ENCODE data around the gene RHOD.

Gene RHOD

DNA sequence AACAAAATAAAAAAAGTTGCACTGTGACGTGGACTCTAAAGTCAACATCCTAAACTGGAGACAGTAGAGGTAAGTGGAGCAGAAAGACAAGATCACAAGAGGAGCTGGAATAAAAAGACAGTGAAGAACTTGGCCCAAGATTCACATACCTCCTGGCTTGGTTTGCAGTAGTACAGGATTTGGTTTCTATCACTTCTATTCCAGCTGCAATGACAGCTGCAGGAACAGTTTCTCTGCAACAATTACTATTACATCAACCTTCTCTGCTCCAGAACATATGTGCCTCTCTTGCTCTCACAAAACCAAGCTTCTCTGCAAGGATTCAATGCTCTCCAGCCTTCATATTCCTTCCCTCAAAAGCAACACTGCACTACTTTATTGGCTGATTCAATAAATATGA, 54.6 kb downstream of the RHOD start:
- Histone ChIP-seq H3K4me2 (ENCODE audit: low read depth, low read length, poor library complexity, severe bottlenecking) (no peak overlapping the region), H3K36me3 (ENCODE audit: low read length) (no peaks in the 10 kb centered on the region), H3K27ac (ENCODE audit: low read depth, low read length) (no peak overlapping the region), H3K9ac (ENCODE audit: low read length) (no peak overlapping the region), H3F3A (ENCODE audit: insufficient read depth) (no peaks in the 10 kb centered on the region), H4K20me1 (ENCODE audit: low read depth, low read length) (no peaks in the 10 kb centered on the region), H3K27me3 (ENCODE audit: low read length) (no peaks in the 10 kb centered on the region), H3K4me3 (ENCODE audit: insufficient read depth, low read length, poor library complexity, severe bottlenecking) (no peak overlapping the region), H3K79me2 (ENCODE audit: insufficient read depth, low read length) (no peaks in the 10 kb centered on the region), H3K9me2 (replicated peaks; ENCODE audit: insufficient read depth, low read length) (no peaks in the 10 kb centered on the region), H3K9me3 (ENCODE audit: insufficient read depth, low read length) (no peaks in the 10 kb centered on the region), H2AFZ (ENCODE audit: low read depth, low read length, severe bottlenecking) (no peak overlapping the region)
- no peak for TF ChIP-seq EZH2phosphoT487 (conservative IDR thresholded peaks at IDR 0.05; ENCODE audit: low read length)
- no peak for TF ChIP-seq CTCF (IDR thresholded peaks at IDR 0.05; ENCODE audit: insufficient read depth, low read length, poor library complexity, severe bottlenecking)

- H3K79me2 ChIP-seq (ENCODE audit: insufficient read depth, low read length), result no peaks in the 10 kb centered on the region
- H3K36me3 ChIP-seq (ENCODE audit: low read length), result no peaks in the 10 kb centered on the region
- no peaks in the 10 kb centered on the region for H3K9me2 ChIP-seq (replicated peaks; ENCODE audit: insufficient read depth, low read length)
- H3K4me3 ChIP-seq (ENCODE audit: insufficient read depth, low read length, poor library complexity, severe bottlenecking), result no peak overlapping the region
- no peak overlapping the region for H3K4me2 ChIP-seq (ENCODE audit: low read depth, low read length, poor library complexity, severe bottlenecking)
- no peak overlapping the region for H2AFZ ChIP-seq (ENCODE audit: low read depth, low read length, severe bottlenecking)
- TF ChIP-seq CTCF (IDR thresholded peaks at IDR 0.05; ENCODE audit: insufficient read depth, low read length, poor library complexity, severe bottlenecking) (no peak), EZH2phosphoT487 (conservative IDR thresholded peaks at IDR 0.05; ENCODE audit: low read length) (no peak)
- H3F3A ChIP-seq (ENCODE audit: insufficient read depth), result peaks cover 11% of the 10 kb centered on the region; the same call in 1 of the 2 replicates
- H4K20me1 ChIP-seq (ENCODE audit: low read depth, low read length), result no peaks in the 10 kb centered on the region
- no peaks in the 10 kb centered on the region for H3K9me3 ChIP-seq (ENCODE audit: insufficient read depth, low read length)
- H3K27me3 ChIP-seq (ENCODE audit: low read length), result no peaks in the 10 kb centered on the region
- H3K9ac ChIP-seq (ENCODE audit: low read length), result no peak overlapping the region
- H3K27ac ChIP-seq (ENCODE audit: low read depth, low read length), result no peak overlapping the region
Observed at GRCh38 chr11:67113231-67113721, 56.6 kb downstream of the RHOD start.

GRCh38 chr11:67114275-67114896, 57.7 kb downstream of the RHOD start:
- no peaks in the 10 kb centered on the region for H3K9me2 ChIP-seq (replicated peaks; ENCODE audit: insufficient read depth, low read length)
- no peak overlapping the region for H3K4me2 ChIP-seq (ENCODE audit: low read depth, low read length, poor library complexity, severe bottlenecking)
- TF ChIP-seq CTCF (IDR thresholded peaks at IDR 0.05; ENCODE audit: insufficient read depth, low read length, poor library complexity, severe bottlenecking) (no peak), EZH2phosphoT487 (conservative IDR thresholded peaks at IDR 0.05; ENCODE audit: low read length) (no peak)
- H2AFZ ChIP-seq (ENCODE audit: low read depth, low read length, severe bottlenecking), result no peak overlapping the region
- H3K9me3 ChIP-seq (ENCODE audit: insufficient read depth, low read length), result no peaks in the 10 kb centered on the region
- H3K4me3 ChIP-seq (ENCODE audit: insufficient read depth, low read length, poor library complexity, severe bottlenecking), result no peak overlapping the region
- no peaks in the 10 kb centered on the region for H4K20me1 ChIP-seq (ENCODE audit: low read depth, low read length)
- no peaks in the 10 kb centered on the region for H3K79me2 ChIP-seq (ENCODE audit: insufficient read depth, low read length)
- H3K36me3 ChIP-seq (ENCODE audit: low read length), result no peaks in the 10 kb centered on the region
- H3K27me3 ChIP-seq (ENCODE audit: low read length), result no peaks in the 10 kb centered on the region
- no peak overlapping the region for H3K27ac ChIP-seq (ENCODE audit: low read depth, low read length)
- H3F3A ChIP-seq (ENCODE audit: insufficient read depth), result peaks cover 11% of the 10 kb centered on the region; the same call in 1 of the 2 replicates
- no peak overlapping the region for H3K9ac ChIP-seq (ENCODE audit: low read length)

All from SU-DHL-6 (cell line).